Activated T-cell treated with anti-CD3 and anti-CD28 coated beads, Interleukin-2, amount 50 U/mL, for 24 hours (primary cell): Measurements from ENCODE around the gene SCYL1.
A peak's percentile ranks its signal among the peaks of the same experiment; 100 is the strongest.

Experiments used
- DNase-seq: peaks from one replicate; pipeline ENCODE4 v3.0.0-alpha.2; 2020
- H3K27ac Mint-ChIP-seq: 2 replicates; pipeline ENCODE4 v1.8.0; 2020; ENCODE audit warnings: mild to moderate bottlenecking, mixed read lengths
- H3K27me3 Mint-ChIP-seq: 2 replicates; pipeline ENCODE4 v1.8.0; 2020; ENCODE audit warnings: mixed read lengths
- H3K36me3 Mint-ChIP-seq: 2 replicates; pipeline ENCODE4 v1.8.0; 2020; ENCODE audit warnings: low read depth, mixed read lengths
- H3K4me1 Mint-ChIP-seq: 2 replicates; pipeline ENCODE4 v1.8.0; 2020; ENCODE audit warnings: low read depth, mixed read lengths
- H3K4me3 Mint-ChIP-seq: 2 replicates; pipeline ENCODE4 v1.8.0; 2020; ENCODE audit warnings: mild to moderate bottlenecking, moderate library complexity, mixed read lengths
- H3K9me3 Mint-ChIP-seq: 2 replicates; pipeline ENCODE4 v1.8.0; 2020; ENCODE audit warnings: mixed read lengths

SCYL1 gene

GRCh38 chr11:65578667-65579066 lies 53.8 kb downstream of the SCYL1 start:
- peaks cover 41% of the 10 kb centered on the region for H3K4me1 Mint-ChIP-seq
- no peaks in the 10 kb centered on the region for H3K9me3 Mint-ChIP-seq
- peak overlapping the region; percentile 51 for H3K27ac Mint-ChIP-seq
- H3K36me3 Mint-ChIP-seq: peaks cover 82% of the 10 kb centered on the region
- no peaks in the 10 kb centered on the region for H3K27me3 Mint-ChIP-seq
- DNase-seq: no peak
- peak overlapping the region; percentile 88 for H3K4me3 Mint-ChIP-seq

GRCh38 chr11:65579291-65579690 lies 54.4 kb downstream of the SCYL1 start:
- Mint-ChIP-seq H3K4me1 (peaks cover 39% of the 10 kb centered on the region), H3K4me3 (no peak overlapping the region), H3K27me3 (no peaks in the 10 kb centered on the region), H3K27ac (peak overlapping the region; percentile 59), H3K9me3 (no peaks in the 10 kb centered on the region), H3K36me3 (peaks cover 84% of the 10 kb centered on the region)
- DNase-seq: no peak

- Mint-ChIP-seq H3K4me3 (no peak overlapping the region), H3K36me3 (peaks cover 82% of the 10 kb centered on the region), H3K27me3 (no peaks in the 10 kb centered on the region), H3K27ac (peak overlapping the region; percentile 61), H3K4me1 (peaks cover 33% of the 10 kb centered on the region), H3K9me3 (no peaks in the 10 kb centered on the region)
- no peak for DNase-seq
These were observed 55.3 kb downstream of the SCYL1 start for GRCh38 chr11:65580031-65580692.

- peaks cover 28% of the 10 kb centered on the region for H3K4me1 Mint-ChIP-seq
- no peaks in the 10 kb centered on the region for H3K27me3 Mint-ChIP-seq
- peaks cover 82% of the 10 kb centered on the region for H3K36me3 Mint-ChIP-seq
- H3K27ac Mint-ChIP-seq: no peak overlapping the region
- no peaks in the 10 kb centered on the region for H3K9me3 Mint-ChIP-seq
- no peak for DNase-seq
- no peak overlapping the region for H3K4me3 Mint-ChIP-seq
These were observed 55.9 kb downstream of the SCYL1 start for GRCh38 chr11:65580756-65581155.

GRCh38 chr11:65581928-65582327 lies 57.0 kb downstream of the SCYL1 start:
- Mint-ChIP-seq H3K36me3 (peaks cover 85% of the 10 kb centered on the region), H3K4me1 (peaks cover 34% of the 10 kb centered on the region), H3K27ac (peak overlapping the region; percentile 63), H3K27me3 (no peaks in the 10 kb centered on the region), H3K9me3 (no peaks in the 10 kb centered on the region), H3K4me3 (no peak overlapping the region)
- no peak for DNase-seq

- Mint-ChIP-seq H3K27ac (peak overlapping the region; percentile 68), H3K4me3 (no peak overlapping the region), H3K9me3 (no peaks in the 10 kb centered on the region), H3K4me1 (peaks cover 37% of the 10 kb centered on the region), H3K36me3 (peaks cover 90% of the 10 kb centered on the region), H3K27me3 (no peaks in the 10 kb centered on the region)
- no peak for DNase-seq
These were observed 58.7 kb downstream of the SCYL1 start for GRCh38 chr11:65583589-65583988.

GRCh38 chr11:65584106-65584505 lies 59.2 kb downstream of the SCYL1 start:
- Mint-ChIP-seq H3K4me1 (peaks cover 40% of the 10 kb centered on the region), H3K36me3 (peaks cover 92% of the 10 kb centered on the region), H3K27me3 (no peaks in the 10 kb centered on the region), H3K4me3 (no peak overlapping the region), H3K27ac (peak overlapping the region; percentile 52), H3K9me3 (no peaks in the 10 kb centered on the region)
- DNase-seq: no peak

GRCh38 chr11:65584723-65585171 lies 59.9 kb downstream of the SCYL1 start:
- Mint-ChIP-seq H3K4me3 (no peak overlapping the region), H3K27ac (no peak overlapping the region), H3K36me3 (peaks cover 89% of the 10 kb centered on the region), H3K9me3 (no peaks in the 10 kb centered on the region), H3K4me1 (peaks cover 44% of the 10 kb centered on the region), H3K27me3 (no peaks in the 10 kb centered on the region)
- no peak for DNase-seq

GRCh38 chr11:65585396-65586246 lies 60.7 kb downstream of the SCYL1 start:
- Mint-ChIP-seq H3K9me3 (no peaks in the 10 kb centered on the region), H3K27me3 (no peaks in the 10 kb centered on the region), H3K4me3 (no peak overlapping the region), H3K36me3 (peaks cover 89% of the 10 kb centered on the region), H3K4me1 (peaks cover 45% of the 10 kb centered on the region), H3K27ac (peak overlapping the region; percentile 77)
- no peak for DNase-seq

- Mint-ChIP-seq H3K9me3 (no peaks in the 10 kb centered on the region), H3K4me1 (peaks cover 43% of the 10 kb centered on the region), H3K36me3 (peaks cover 88% of the 10 kb centered on the region), H3K27me3 (no peaks in the 10 kb centered on the region), H3K27ac (peak overlapping the region; percentile 77), H3K4me3 (peak overlapping the region; percentile 10)
- no peak for DNase-seq
These were observed 61.4 kb downstream of the SCYL1 start for GRCh38 chr11:65586247-65586630.

GRCh38 chr11:65586676-65587075 lies 61.8 kb downstream of the SCYL1 start:
- DNase-seq: no peak
- Mint-ChIP-seq H3K4me1 (peaks cover 43% of the 10 kb centered on the region), H3K36me3 (peaks cover 87% of the 10 kb centered on the region), H3K4me3 (peak overlapping the region; percentile 10), H3K27ac (peak overlapping the region; percentile 77), H3K9me3 (no peaks in the 10 kb centered on the region), H3K27me3 (no peaks in the 10 kb centered on the region)
